HG02623 (cell line): ENCODE data around the gene APOBEC4.
"Not testable (repeated sequence)": the region's sequence is repeated elsewhere in the genome, so short reads cannot be mapped to it uniquely, and the experiment has no call there.

ENCODE experiments used
- ATAC-seq: cut with Tn5 transposase; IDR thresholded peaks from one replicate; pipeline ENCODE4 v1.9.1; 2021; ENCODE audit warnings: moderate library complexity; ENCODE audit not compliant: unreplicated experiment

APOBEC4 gene

DNA sequence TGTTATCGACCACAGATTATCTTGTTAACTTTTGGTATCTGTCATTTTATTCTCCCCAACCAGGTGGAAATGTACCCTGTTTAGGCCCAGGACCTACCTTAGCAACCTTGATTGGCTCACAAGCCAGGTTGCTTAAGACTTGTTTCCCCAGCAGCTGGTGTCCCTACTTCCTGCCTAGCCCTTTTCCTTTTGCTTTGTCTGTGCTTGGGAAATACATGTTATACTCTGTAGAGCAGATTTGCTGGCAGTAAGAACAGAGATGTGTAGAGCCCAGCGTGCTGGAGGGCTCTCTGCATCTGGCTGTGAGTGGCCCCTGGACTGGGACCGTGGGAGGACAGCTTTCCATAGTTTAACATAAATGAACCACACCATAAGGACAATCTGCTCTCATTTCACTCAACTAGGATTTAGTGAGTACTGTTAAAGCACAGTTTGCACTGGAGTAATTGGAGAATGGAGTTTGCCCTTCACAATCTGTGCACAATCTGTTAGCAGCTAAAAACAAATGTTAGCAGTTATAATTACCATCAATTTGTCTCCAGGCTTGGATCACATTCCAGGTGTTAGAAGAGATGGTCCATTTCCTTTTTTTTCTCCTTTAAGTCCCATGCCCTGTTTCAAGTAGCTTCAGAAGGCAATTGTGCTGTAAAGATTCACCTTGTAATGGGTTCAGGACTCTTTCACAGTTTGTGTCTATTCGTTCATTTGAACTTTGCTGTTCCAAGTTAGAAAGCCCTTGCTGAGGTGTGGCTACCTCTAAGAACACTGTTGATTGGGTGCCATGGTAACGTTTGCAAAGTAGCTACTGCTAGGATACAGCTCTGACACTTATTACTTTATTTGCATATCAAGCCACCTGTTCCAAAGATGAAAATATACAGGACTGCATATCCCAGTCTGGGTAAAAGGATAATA lies at the start of gene APOBEC4:
Gene APOBEC4, minus strand, starts transcription at position 770 of the 915 bp plus-strand sequence. CDS start 4,535 bp downstream, outside the sequence.
- ATAC-seq = no peak

DNA sequence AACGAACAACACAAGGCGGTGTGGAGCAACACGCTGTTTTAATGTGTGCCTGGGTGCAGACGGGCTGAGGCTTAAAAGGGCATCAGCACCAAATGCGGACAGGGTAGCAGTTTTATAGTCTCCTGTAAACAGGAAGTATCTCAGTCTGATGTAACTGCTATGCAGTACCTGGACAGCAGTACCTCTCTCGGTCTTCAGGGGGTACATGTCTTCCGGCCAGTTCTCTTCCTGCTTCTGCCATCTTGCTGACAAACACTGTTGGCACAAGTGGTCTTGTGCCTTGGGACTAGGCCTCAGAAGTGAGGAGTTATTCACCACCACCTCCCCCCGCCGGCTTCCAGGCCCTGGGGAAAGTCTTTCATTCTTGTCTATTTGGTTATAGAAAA lies 49.7 kb upstream of the APOBEC4 start:
- ATAC-seq = no peak

DNA sequence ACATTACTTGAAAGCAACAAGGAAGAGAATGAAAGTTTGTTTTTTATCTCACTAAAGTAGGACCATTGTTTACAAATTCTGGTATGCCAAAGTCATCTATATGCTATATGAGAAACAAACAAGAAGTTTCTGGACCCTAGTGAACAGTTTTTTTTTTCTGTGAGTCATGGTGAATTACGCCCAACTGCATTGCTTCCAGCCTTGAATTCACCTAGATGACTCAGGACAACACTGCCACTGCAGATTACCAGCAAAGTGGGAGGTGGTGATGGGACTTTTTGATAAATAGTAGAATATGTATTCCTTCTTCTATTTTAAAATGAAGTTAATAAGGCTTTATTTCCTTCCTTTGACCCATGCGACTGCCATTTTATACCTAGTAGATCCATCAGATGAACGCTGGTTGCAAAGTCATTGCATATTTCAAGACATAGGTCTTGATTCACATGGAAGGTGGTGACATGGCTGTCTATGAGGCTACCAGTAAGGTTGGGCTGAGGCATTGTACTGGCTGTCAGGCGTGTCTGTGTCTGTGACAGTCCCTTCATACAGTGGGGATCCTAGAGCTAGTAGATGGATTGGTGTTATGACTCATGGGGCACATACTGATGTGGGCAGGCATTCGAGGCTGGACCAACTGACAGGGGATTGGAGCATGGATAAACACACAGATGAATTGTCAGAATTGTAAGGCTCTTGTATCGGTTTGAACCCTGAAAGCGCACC lies 49.1 kb upstream of the APOBEC4 start:
- ATAC-seq = no peak

GRCh38 chr1:183699616-183700160 lies 46.6 kb upstream of the APOBEC4 start:
- no peak for ATAC-seq

DNA sequence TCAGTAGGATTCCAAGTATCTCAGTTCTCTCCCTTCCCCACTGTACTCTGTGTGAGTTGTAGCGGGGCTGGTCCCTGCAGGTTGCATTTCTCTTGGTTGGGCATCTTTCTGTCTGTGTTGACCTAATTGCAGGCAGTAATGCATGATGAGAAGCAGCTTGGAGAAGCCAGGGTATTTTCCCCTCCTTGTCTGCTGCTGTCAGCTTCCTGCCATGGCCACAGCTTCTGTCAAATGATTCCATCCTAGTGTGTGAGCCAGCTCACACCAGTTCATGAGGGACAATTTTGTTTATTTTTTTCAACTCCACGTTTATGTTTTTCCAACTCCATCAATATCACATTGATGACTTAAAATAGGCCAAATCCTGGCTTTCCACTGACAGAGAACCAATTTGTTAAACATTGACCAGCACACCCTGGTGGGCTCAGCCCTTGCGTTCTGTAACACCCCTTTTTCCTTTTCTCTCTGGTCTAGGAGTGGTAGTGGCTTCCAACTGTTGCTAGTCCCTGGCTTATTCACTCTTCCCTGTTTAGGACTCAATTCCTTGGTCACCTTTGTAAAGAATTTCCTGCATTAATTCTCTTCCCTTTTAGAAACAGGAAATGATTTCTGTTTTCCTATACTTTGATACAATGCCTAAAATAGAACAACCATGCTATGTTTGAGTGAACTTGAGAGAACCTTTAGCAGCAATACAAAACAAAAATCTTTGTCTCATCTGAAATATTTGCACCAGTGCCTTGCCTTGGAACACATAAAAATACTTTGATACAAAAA lies 44.9 kb upstream of the APOBEC4 start:
- no peak for ATAC-seq

DNA sequence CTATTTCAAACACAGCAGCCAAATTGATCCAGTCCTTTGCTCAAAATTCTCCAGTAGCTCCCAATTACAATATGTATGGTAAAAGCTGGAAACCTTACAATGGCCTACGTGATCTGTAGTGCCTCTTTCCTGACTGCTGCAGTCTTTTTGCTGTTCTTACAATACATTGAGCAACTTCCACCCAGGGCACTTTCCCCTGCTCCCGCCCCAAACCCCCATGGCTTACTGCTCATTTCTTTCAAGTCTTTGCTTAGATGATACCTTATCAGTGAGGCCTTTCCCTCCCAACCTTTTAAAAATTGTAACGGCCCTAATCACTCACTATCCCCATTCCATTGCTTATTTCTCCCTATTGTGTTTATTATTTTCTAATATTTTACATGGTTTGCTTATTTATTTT lies 43.9 kb upstream of the APOBEC4 start:
- ATAC-seq = no peak

GRCh38 chr1:183694755-183695154 lies 41.6 kb upstream of the APOBEC4 start:
- ATAC-seq = no peak

- no peak for ATAC-seq
These were observed 41.0 kb upstream of the APOBEC4 start for GRCh38 chr1:183694066-183694465.

DNA sequence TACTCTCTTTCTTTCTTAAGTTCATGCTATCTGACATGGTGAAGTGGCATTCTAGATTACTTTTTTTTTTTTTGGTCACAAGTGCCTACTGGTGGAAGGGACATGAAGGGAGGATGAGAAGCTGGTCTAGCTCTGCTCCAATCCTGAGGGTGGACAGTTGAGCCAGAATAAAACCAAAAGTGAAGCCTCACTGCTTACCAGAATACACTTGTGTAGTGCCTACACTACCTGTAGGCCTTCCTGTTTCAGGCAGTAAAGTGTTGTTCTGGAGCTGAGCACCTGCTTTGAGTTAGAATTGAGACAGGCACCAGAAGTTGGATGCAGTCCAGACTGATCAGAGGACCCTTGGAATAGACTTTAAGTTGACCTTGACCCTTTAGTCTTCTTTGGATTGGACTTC lies 40.4 kb upstream of the APOBEC4 start:
- peak; percentile 45 for ATAC-seq

GRCh38 chr1:183689762-183690204 lies 36.7 kb upstream of the APOBEC4 start:
- ATAC-seq = no peak

DNA sequence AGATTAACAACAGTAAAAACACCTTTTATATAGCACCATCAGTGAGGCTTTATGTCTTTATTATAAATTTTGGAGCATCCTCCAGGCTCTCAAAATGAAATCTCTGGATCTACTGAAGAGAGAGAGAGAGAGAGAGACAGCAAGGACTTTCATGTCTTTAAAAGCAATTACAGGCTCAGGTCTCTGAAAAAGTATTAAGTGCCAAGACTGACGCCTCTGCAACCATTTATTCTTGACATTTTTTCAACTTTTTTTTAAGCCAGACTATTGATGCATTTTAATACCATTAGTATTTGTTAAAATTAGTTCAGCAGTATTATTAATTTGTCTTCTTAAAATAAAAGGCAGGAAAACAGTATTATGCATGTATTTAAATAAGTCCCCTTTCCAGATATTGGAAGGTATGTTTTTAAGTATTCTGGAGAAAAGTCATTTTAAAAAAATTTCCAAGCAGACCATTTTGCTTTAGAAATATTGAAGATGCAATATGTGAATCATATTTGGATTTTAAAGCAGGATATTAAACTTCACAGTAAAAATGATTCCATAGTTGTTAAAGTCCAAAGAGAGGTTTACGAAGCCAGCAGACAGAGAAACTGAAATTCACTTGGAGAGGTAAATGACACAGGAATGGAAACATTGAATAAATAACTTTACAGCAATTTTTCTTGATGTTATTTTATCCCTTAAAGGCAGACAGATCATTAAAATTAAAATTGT lies 35.4 kb upstream of the APOBEC4 start:
- ATAC-seq = no peak

- no peak for ATAC-seq
These were observed 34.6 kb upstream of the APOBEC4 start for GRCh38 chr1:183687546-183688304.

- ATAC-seq = no peak
These were observed 33.1 kb upstream of the APOBEC4 start for GRCh38 chr1:183686229-183686628.

DNA sequence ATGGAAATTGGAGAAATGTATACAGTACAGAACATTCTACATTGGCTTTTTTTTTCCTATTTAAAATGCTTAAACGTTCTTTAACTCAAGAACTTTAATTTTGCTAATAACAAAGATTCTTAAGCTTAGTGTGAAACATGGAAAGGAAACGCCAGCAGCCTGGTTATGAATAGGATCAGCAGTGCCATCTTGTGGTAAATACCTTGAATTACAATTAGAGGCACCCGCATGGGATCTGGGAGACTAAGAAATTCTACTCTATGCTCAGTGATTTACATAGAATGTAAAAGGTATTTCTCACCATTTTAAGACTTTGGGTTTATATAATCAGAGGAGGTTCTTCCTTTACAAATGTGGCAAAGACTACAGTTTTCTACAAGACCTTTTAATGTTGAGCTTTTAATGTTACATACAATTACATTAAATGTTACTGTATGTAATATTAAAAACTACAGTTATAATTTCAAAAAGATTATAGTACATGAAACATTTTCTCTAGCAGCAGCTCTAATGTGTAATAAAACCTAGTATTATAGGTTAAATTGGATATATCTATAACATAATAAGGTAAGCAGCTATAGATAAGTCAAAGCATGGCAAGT lies 32.1 kb upstream of the APOBEC4 start:
- ATAC-seq = no peak

- not testable (repeated sequence) for ATAC-seq
These were observed 26.2 kb upstream of the APOBEC4 start for GRCh38 chr1:183679363-183679762.

- no peak for ATAC-seq
These were observed 25.7 kb upstream of the APOBEC4 start for GRCh38 chr1:183678819-183679218.

GRCh38 chr1:183676586-183677189 lies 23.6 kb upstream of the APOBEC4 start:
- no peak for ATAC-seq

GRCh38 chr1:183675883-183676585 lies 22.9 kb upstream of the APOBEC4 start:
- ATAC-seq = no peak
